Stomach (tissue), 4 donors: ENCODE measurements around the gene UBE2C.

ENCODE experiments used
- CTCF ChIP-seq, 7 experiments: fragments of 450-650 bp in 4 of 7; fragments of 200-600 bp in 3 of 7; sonication (generic) in 3 of 7; IDR thresholded peaks; one replicate each; pipeline ENCODE4 v1.5.1; 2016 to 2019; ENCODE audit warnings: antibody characterized with exemption in 7 of 7, control low read depth in 2 of 7, mild to moderate bottlenecking in 1 of 7
- EP300 ChIP-seq: sonication (generic); formaldehyde crosslinking; IDR thresholded peaks from one replicate; pipeline ENCODE4 v1.6.1; 2017; ENCODE audit warnings: antibody characterized with exemption
- POLR2A ChIP-seq, 4 donors: fragments of 450-650 bp; IDR thresholded peaks; one replicate each; pipeline ENCODE4 v1.6.1; 2016; ENCODE audit warnings: antibody characterized with exemption in 4 of 4, control low read depth in 2 of 4, mild to moderate bottlenecking in 1 of 4, moderate library complexity in 1 of 4
- POLR2AphosphoS5 ChIP-seq, 3 donors: sonication (generic); formaldehyde crosslinking; IDR thresholded peaks; one replicate each; pipeline ENCODE4 v1.6.1; 2016; ENCODE audit warnings: antibody characterized with exemption in 3 of 3

- no peak for TF ChIP-seq CTCF (IDR thresholded peaks at IDR 0.05)
- no peak for TF ChIP-seq EP300
- TF ChIP-seq POLR2A (IDR thresholded peaks at IDR 0.05) = no peak
- TF ChIP-seq POLR2AphosphoS5 (IDR thresholded peaks at IDR 0.05) = no peak
Observed at GRCh38 chr20:45863543-45864470, 51.4 kb downstream of the UBE2C start.
